Loucy (cell line): ENCODE measurements around the gene CNTNAP2.

Experiments used
- H2AFZ ChIP-seq: fragments of 200-600 bp; sonication (generic); 2 replicates; pipeline ENCODE4 v1.6.0; 2016; ENCODE audit warnings: antibody characterized with exemption, mild to moderate bottlenecking, low read length, moderate library complexity
- H3F3A ChIP-seq: fragments of 200-600 bp; 2 replicates; pipeline ENCODE4 v1.6.0; 2016; ENCODE audit warnings: antibody characterized with exemption, low read depth, mild to moderate bottlenecking
- H3K27me3 ChIP-seq: fragments of 200-600 bp; sonication (generic); 2 replicates; pipeline ENCODE4 v1.6.1; 2014; ENCODE audit warnings: low read length, mild to moderate bottlenecking; ENCODE audit not compliant: insufficient read depth, poor library complexity, severe bottlenecking
- H3K36me3 ChIP-seq: fragments of 200-600 bp; sonication (generic); 2 replicates; pipeline ENCODE4 v1.6.1; 2016; ENCODE audit warnings: low read length; ENCODE audit not compliant: insufficient read depth
- H3K4me1 ChIP-seq: fragments of 200-600 bp; sonication (generic); 2 replicates; pipeline ENCODE4 v1.5.1; 2014; ENCODE audit warnings: low read length, mild to moderate bottlenecking; ENCODE audit not compliant: insufficient read depth, poor library complexity, severe bottlenecking
- H3K4me2 ChIP-seq: fragments of 200-600 bp; sonication (generic); 2 replicates; pipeline ENCODE4 v1.6.0; 2014; ENCODE audit warnings: antibody characterized with exemption, low read length, low read depth, mild to moderate bottlenecking; ENCODE audit not compliant: poor library complexity, severe bottlenecking
- H3K4me3 ChIP-seq: fragments of 200-600 bp; sonication (generic); 2 replicates; pipeline ENCODE4 v1.5.1; 2014; ENCODE audit warnings: low read length, mild to moderate bottlenecking, mixed read lengths; ENCODE audit not compliant: poor library complexity, severe bottlenecking
- H3K79me2 ChIP-seq: fragments of 200-600 bp; sonication (generic); 2 replicates; pipeline ENCODE4 v1.6.1; 2014; ENCODE audit warnings: low read length; ENCODE audit not compliant: insufficient read depth
- H3K9ac ChIP-seq: fragments of 200-600 bp; sonication (generic); 2 replicates; pipeline ENCODE4 v1.6.0; 2014; ENCODE audit warnings: mild to moderate bottlenecking, low read depth, low read length, moderate library complexity; ENCODE audit not compliant: poor library complexity, severe bottlenecking
- H3K9me2 ChIP-seq: fragments of 200-600 bp; sonication (generic); replicated peaks from 2 replicates; pipeline ENCODE4 v1.6.1; 2016; ENCODE audit warnings: low read depth, low read length, mixed read lengths
- H3K9me3 ChIP-seq: fragments of 200-600 bp; sonication (generic); 2 replicates; pipeline ENCODE4 v1.6.1; 2014; ENCODE audit warnings: mild to moderate bottlenecking, antibody characterized with exemption, low read length, low read depth; ENCODE audit not compliant: insufficient read depth
- H4K20me1 ChIP-seq: fragments of 200-600 bp; sonication (generic); 2 replicates; pipeline ENCODE4 v1.6.0; 2014; ENCODE audit warnings: antibody characterized with exemption, low read length, mild to moderate bottlenecking; ENCODE audit not compliant: insufficient read depth, poor library complexity, severe bottlenecking
- CTCF ChIP-seq: fragments of 200-600 bp; sonication (generic); conservative IDR thresholded peaks from 2 replicates; pipeline ENCODE4 v1.5.1; 2014; ENCODE audit warnings: mild to moderate bottlenecking, antibody characterized with exemption, low read length
- EZH2phosphoT487 ChIP-seq: fragments of 200-600 bp; IDR thresholded peaks from 2 replicates; pipeline ENCODE4 v1.6.1; 2018; ENCODE audit warnings: antibody characterized with exemption, mild to moderate bottlenecking, moderate library complexity, borderline replicate concordance

CNTNAP2 gene

DNA sequence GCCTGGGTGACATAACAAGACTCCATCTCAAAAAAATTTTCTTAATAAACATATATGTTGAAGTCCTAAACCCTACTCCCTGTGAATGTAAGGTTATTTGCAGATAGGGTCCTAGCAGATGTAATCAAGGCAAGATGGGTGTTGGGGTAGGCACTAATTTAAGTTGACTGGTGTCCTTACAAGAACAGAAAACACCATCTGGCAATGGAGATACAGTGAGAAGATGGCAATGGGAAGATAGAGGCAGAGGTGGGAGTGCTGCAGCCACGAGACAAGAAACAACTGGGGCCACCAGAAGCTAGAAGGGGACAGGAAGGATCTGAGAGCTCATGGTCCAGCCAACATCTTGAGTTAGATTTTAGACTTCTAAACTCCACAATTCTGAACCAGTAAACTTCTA lies 606.4 kb downstream of the CNTNAP2 start:
- Histone ChIP-seq H3K9me2 (no peaks in the 10 kb centered on the region), H3K36me3 (no peaks in the 10 kb centered on the region), H3K4me2 (no peak overlapping the region), H3K9ac (no peak overlapping the region), H4K20me1 (no peaks in the 10 kb centered on the region), H3K4me3 (no peak overlapping the region), H3F3A (no peaks in the 10 kb centered on the region), H3K9me3 (no peaks in the 10 kb centered on the region), H2AFZ (no peak overlapping the region), H3K79me2 (no peaks in the 10 kb centered on the region), H3K4me1 (no peaks in the 10 kb centered on the region), H3K27me3 (no peaks in the 10 kb centered on the region)
- TF ChIP-seq CTCF: no peak
- TF ChIP-seq EZH2phosphoT487: no peak

GRCh38 chr7:146725520-146725919 lies 608.9 kb downstream of the CNTNAP2 start:
- Histone ChIP-seq H3K9me2 (no peaks in the 10 kb centered on the region), H3K9me3 (no peaks in the 10 kb centered on the region), H3K36me3 (no peaks in the 10 kb centered on the region), H3K79me2 (no peaks in the 10 kb centered on the region), H3K27me3 (no peaks in the 10 kb centered on the region), H3K9ac (no peak overlapping the region), H2AFZ (no peak overlapping the region), H3K4me2 (no peak overlapping the region), H4K20me1 (no peaks in the 10 kb centered on the region), H3K4me3 (no peak overlapping the region), H3K4me1 (no peaks in the 10 kb centered on the region), H3F3A (no peaks in the 10 kb centered on the region)
- TF ChIP-seq EZH2phosphoT487: no peak
- TF ChIP-seq CTCF: no peak

DNA sequence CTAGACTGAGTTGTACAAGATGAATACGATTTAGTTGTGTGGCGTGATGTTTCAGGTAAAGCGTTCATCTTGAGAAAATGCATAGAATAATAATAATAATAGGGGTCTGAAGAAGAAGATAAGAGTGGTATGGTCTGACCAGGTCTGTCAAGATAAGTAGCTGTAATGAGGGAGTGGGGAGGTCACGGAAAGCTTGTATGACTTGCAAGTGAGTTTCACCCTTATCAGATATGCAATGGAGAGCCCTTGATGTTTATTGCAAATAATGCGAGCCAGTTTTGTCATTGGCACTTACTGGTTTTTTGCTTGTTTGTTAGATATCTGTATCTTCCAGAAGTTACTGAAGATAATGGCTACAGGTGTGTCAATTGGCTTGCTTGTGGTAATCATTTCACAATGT lies 611.5 kb downstream of the CNTNAP2 start:
- Histone ChIP-seq H3F3A (no peaks in the 10 kb centered on the region), H3K27me3 (no peaks in the 10 kb centered on the region), H3K4me1 (no peaks in the 10 kb centered on the region), H3K36me3 (no peaks in the 10 kb centered on the region), H3K79me2 (no peaks in the 10 kb centered on the region), H3K4me3 (no peak overlapping the region), H2AFZ (no peak overlapping the region), H3K9me3 (no peaks in the 10 kb centered on the region), H3K9ac (no peak overlapping the region), H3K4me2 (no peak overlapping the region), H3K9me2 (no peaks in the 10 kb centered on the region), H4K20me1 (no peaks in the 10 kb centered on the region)
- no peak for TF ChIP-seq EZH2phosphoT487
- no peak for TF ChIP-seq CTCF
